VCaP (cell line): ENCODE measurements around the gene AMMECR1.
"Not testable (repeated sequence)": the region's sequence is repeated elsewhere in the genome, so short reads cannot be mapped to it uniquely, and the experiment has no call there.

Source experiments
- H3K27ac ChIP-seq: fragments of 450-650 bp; 2 replicates; pipeline ENCODE4 v1.5.1; 2017
- CTCF ChIP-seq: fragments of 450-650 bp; conservative IDR thresholded peaks from 2 replicates; pipeline ENCODE4 v1.5.1; 2017; ENCODE audit warnings: mild to moderate bottlenecking, moderate library complexity

AMMECR1 gene

GRCh38 chrX:110157444-110157843, 160.4 kb downstream of the AMMECR1 start:
- no peak overlapping the region for H3K27ac ChIP-seq
- TF ChIP-seq CTCF: no peak

- peak; percentile 47 for TF ChIP-seq CTCF
- H3K27ac ChIP-seq: no peak overlapping the region
Measured at GRCh38 chrX:110156167-110156754, 161.6 kb downstream of the AMMECR1 start.

- H3K27ac ChIP-seq: no peak overlapping the region
- no peak for TF ChIP-seq CTCF
Measured at GRCh38 chrX:110155759-110156158, 162.1 kb downstream of the AMMECR1 start.

- not testable (repeated sequence) for H3K27ac ChIP-seq
Measured at GRCh38 chrX:110154328-110154727, 163.6 kb downstream of the AMMECR1 start.

GRCh38 chrX:110153896-110154295, 164.0 kb downstream of the AMMECR1 start:
- no peak overlapping the region for H3K27ac ChIP-seq
- TF ChIP-seq CTCF: no peak

GRCh38 chrX:110153244-110153643, 164.6 kb downstream of the AMMECR1 start:
- H3K27ac ChIP-seq: no peak overlapping the region
- TF ChIP-seq CTCF: no peak

- TF ChIP-seq CTCF: peak; percentile 57
- no peak overlapping the region for H3K27ac ChIP-seq
Measured at GRCh38 chrX:110146521-110146920, 171.4 kb downstream of the AMMECR1 start.

GRCh38 chrX:110145854-110146253, 172.0 kb downstream of the AMMECR1 start:
- no peak overlapping the region for H3K27ac ChIP-seq
- no peak; the same call in 1 of the 2 replicates for TF ChIP-seq CTCF
